ENCODE data around the gene SAXO1. TPM values are rescaled to one million over a fixed set of nuclear protein-coding genes. Genes with fewer than 3 reads are reported as not detected.

The SAXO1 gene
- total RNA-seq, 1 donor from 2014 or later = not detected

DNA sequence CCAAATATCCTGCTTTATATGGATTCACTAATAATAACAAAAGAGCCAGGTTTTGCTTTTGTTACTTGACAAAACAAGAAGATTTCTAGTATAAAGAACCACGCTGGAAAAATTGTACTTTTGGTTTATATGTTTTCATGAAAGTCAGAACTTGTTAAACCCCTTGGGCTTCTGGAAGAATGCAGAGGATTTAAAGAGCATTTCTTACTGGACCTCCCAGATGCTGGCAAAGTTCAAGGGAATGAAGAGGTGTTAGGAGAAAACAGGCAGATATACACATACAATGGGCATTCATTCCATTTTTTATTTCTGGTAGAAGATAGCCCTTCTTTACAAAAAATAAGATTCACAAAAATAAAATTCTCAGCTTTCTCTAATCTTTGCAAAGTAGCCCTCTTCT lies 61.1 kb downstream of the SAXO1 start:
- H3K4me2 ChIP-seq (ENCODE audit: low read length) = no peak overlapping the region
- no peaks in the 10 kb centered on the region for H3K9me3 ChIP-seq (ENCODE audit: insufficient read depth, low read depth, low read length)
- TF ChIP-seq, protein P1, sequence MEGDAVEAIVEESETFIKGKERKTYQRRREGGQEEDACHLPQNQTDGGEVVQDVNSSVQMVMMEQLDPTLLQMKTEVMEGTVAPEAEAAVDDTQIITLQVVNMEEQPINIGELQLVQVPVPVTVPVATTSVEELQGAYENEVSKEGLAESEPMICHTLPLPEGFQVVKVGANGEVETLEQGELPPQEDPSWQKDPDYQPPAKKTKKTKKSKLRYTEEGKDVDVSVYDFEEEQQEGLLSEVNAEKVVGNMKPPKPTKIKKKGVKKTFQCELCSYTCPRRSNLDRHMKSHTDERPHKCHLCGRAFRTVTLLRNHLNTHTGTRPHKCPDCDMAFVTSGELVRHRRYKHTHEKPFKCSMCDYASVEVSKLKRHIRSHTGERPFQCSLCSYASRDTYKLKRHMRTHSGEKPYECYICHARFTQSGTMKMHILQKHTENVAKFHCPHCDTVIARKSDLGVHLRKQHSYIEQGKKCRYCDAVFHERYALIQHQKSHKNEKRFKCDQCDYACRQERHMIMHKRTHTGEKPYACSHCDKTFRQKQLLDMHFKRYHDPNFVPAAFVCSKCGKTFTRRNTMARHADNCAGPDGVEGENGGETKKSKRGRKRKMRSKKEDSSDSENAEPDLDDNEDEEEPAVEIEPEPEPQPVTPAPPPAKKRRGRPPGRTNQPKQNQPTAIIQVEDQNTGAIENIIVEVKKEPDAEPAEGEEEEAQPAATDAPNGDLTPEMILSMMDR (IDR thresholded peaks at IDR 0.05; ENCODE audit: insufficient read depth, low read depth, low read length) = no peak
- TF ChIP-seq EZH2 (IDR thresholded peaks at IDR 0.05; ENCODE audit: insufficient read depth, low read length) = no peak
- no peak overlapping the region for H3K4me3 ChIP-seq (ENCODE audit: insufficient read depth, low read depth, low read length)
- H2AFZ ChIP-seq (ENCODE audit: low read depth, low read length) = no peak overlapping the region
- H3K36me3 ChIP-seq (ENCODE audit: insufficient read depth, low read length) = no peaks in the 10 kb centered on the region
- Mint-ChIP-seq H3K4me3 (ENCODE audit: unreplicated experiment) (no peak overlapping the region), H3K36me3 (ENCODE audit: low read depth, unreplicated experiment) (no peaks in the 10 kb centered on the region), H3K4me1 (ENCODE audit: low read depth, unreplicated experiment) (peaks cover 4% of the 10 kb centered on the region), H3K27ac (ENCODE audit: unreplicated experiment) (no peak overlapping the region), H3K9me3 (ENCODE audit: unreplicated experiment) (peaks cover 3% of the 10 kb centered on the region), H3K27me3 (ENCODE audit: low read depth, unreplicated experiment) (peaks cover 10% of the 10 kb centered on the region)
- DNase-seq (ENCODE audit: low read depth) (no peak), FAIRE-seq (no peak)
- H3K27me3 ChIP-seq (ENCODE audit: insufficient read depth, low read length) = peaks cover 26% of the 10 kb centered on the region
- peaks cover 7% of the 10 kb centered on the region for H3K4me1 ChIP-seq (ENCODE audit: insufficient read depth, low read length)
- no peaks in the 10 kb centered on the region for H4K20me1 ChIP-seq (ENCODE audit: insufficient read depth, low read length)
- H3K79me2 ChIP-seq (ENCODE audit: insufficient read depth, low read length) = no peaks in the 10 kb centered on the region
- H3K27ac ChIP-seq (ENCODE audit: low read depth, low read length) = no peak overlapping the region
- no peak overlapping the region for H3K9ac ChIP-seq (ENCODE audit: low read length)

DNA sequence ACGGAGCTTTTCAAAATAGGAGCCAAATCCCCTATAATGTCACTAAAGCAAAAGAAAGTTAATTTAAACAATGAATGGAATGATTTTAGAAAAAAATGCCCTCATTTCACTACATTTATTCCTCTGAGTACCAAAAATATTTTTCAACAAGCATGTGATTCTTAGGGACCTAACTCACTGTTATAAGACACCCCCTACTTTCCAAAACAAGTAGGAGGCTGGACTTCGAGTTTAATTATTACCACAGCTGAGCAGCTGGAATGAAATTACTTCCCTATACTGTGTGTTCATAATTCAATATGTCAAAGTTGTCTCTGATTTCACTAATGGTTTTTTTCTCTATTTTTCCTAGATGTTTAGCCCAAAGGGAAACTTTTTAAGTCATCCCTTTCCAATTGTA lies 61.6 kb downstream of the SAXO1 start:
- peaks cover 10% of the 10 kb centered on the region for H3K27me3 Mint-ChIP-seq (ENCODE audit: low read depth, unreplicated experiment)
- Histone ChIP-seq H3K27me3 (ENCODE audit: insufficient read depth, low read length) (peaks cover 26% of the 10 kb centered on the region), H2AFZ (ENCODE audit: low read depth, low read length) (no peak overlapping the region), H3K27ac (ENCODE audit: low read depth, low read length) (no peak overlapping the region), H4K20me1 (ENCODE audit: insufficient read depth, low read length) (no peaks in the 10 kb centered on the region), H3K4me1 (ENCODE audit: insufficient read depth, low read length) (peaks cover 3% of the 10 kb centered on the region), H3K9me3 (ENCODE audit: insufficient read depth, low read depth, low read length) (no peaks in the 10 kb centered on the region), H3K36me3 (ENCODE audit: insufficient read depth, low read length) (no peaks in the 10 kb centered on the region), H3K4me3 (ENCODE audit: insufficient read depth, low read depth, low read length) (no peak overlapping the region), H3K4me2 (ENCODE audit: low read length) (no peak overlapping the region), H3K9ac (ENCODE audit: low read length) (no peak overlapping the region), H3K79me2 (ENCODE audit: insufficient read depth, low read length) (no peaks in the 10 kb centered on the region)
- no peak overlapping the region for H3K27ac Mint-ChIP-seq (ENCODE audit: unreplicated experiment)
- H3K9me3 Mint-ChIP-seq (ENCODE audit: unreplicated experiment) = peaks cover 3% of the 10 kb centered on the region
- H3K4me3 Mint-ChIP-seq (ENCODE audit: unreplicated experiment) = no peak overlapping the region
- no peak for TF ChIP-seq EZH2 (IDR thresholded peaks at IDR 0.05; ENCODE audit: insufficient read depth, low read length)
- TF ChIP-seq, protein P1 (IDR thresholded peaks at IDR 0.05; ENCODE audit: insufficient read depth, low read depth, low read length) = no peak
- FAIRE-seq (no peak), DNase-seq (ENCODE audit: low read depth) (no peak)
- H3K36me3 Mint-ChIP-seq (ENCODE audit: low read depth, unreplicated experiment) = no peaks in the 10 kb centered on the region
- H3K4me1 Mint-ChIP-seq (ENCODE audit: low read depth, unreplicated experiment) = no peaks in the 10 kb centered on the region

DNA sequence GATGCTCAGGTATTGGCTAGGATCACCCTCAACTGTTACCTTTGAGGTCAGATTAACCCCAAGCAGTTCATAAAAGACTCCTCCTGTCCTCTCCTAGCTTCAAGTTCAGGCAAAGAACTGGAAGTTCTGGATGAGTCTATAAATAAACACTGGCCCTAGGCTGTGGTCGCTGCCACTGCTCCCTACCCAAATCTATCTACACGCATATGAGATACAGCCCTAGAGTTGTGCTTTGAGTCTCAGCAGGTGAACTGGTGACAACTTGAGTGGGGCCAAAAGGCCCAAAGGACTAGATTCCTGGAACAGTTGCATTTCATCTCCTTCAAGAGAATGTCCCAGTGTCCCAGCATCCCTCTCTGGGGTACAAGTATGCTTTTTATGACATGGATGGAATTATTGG lies 62.6 kb downstream of the SAXO1 start:
- TF ChIP-seq EZH2 (IDR thresholded peaks at IDR 0.05; ENCODE audit: insufficient read depth, low read length) = no peak
- TF ChIP-seq, protein P1 (IDR thresholded peaks at IDR 0.05; ENCODE audit: insufficient read depth, low read depth, low read length) = no peak
- Histone ChIP-seq H3K27ac (ENCODE audit: low read depth, low read length) (no peak overlapping the region), H2AFZ (ENCODE audit: low read depth, low read length) (no peak overlapping the region), H3K4me3 (ENCODE audit: insufficient read depth, low read depth, low read length) (no peak overlapping the region), H3K9me3 (ENCODE audit: insufficient read depth, low read depth, low read length) (no peaks in the 10 kb centered on the region), H3K4me1 (ENCODE audit: insufficient read depth, low read length) (no peaks in the 10 kb centered on the region), H3K9ac (ENCODE audit: low read length) (no peak overlapping the region), H4K20me1 (ENCODE audit: insufficient read depth, low read length) (no peaks in the 10 kb centered on the region), H3K27me3 (ENCODE audit: insufficient read depth, low read length) (peaks cover 22% of the 10 kb centered on the region), H3K79me2 (ENCODE audit: insufficient read depth, low read length) (no peaks in the 10 kb centered on the region), H3K36me3 (ENCODE audit: insufficient read depth, low read length) (no peaks in the 10 kb centered on the region), H3K4me2 (ENCODE audit: low read length) (no peak overlapping the region)
- no peak overlapping the region for H3K4me3 Mint-ChIP-seq (ENCODE audit: unreplicated experiment)
- FAIRE-seq (no peak), DNase-seq (ENCODE audit: low read depth) (no peak)
- peaks cover 6% of the 10 kb centered on the region for H3K9me3 Mint-ChIP-seq (ENCODE audit: unreplicated experiment)
- H3K4me1 Mint-ChIP-seq (ENCODE audit: low read depth, unreplicated experiment) = no peaks in the 10 kb centered on the region
- H3K27me3 Mint-ChIP-seq (ENCODE audit: low read depth, unreplicated experiment) = peaks cover 8% of the 10 kb centered on the region
- no peak overlapping the region for H3K27ac Mint-ChIP-seq (ENCODE audit: unreplicated experiment)
- no peaks in the 10 kb centered on the region for H3K36me3 Mint-ChIP-seq (ENCODE audit: low read depth, unreplicated experiment)
